Vagina (tissue), 2 donors: ENCODE measurements around the gene GAB2.

ENCODE experiments used
- POLR2A ChIP-seq, 2 donors: fragments of 450-650 bp; IDR thresholded peaks; one replicate each; pipeline ENCODE4 v1.6.1; 2017; ENCODE audit warnings: antibody characterized with exemption in 2 of 2, mild to moderate bottlenecking in 2 of 2, moderate library complexity in 2 of 2
- POLR2AphosphoS5 ChIP-seq, 2 donors: sonication (generic); formaldehyde crosslinking; IDR thresholded peaks; one replicate each; pipeline ENCODE4 v1.9.0; 2017; ENCODE audit warnings: antibody characterized with exemption in 2 of 2, mild to moderate bottlenecking in 2 of 2, low read depth in 1 of 2; ENCODE audit not compliant: insufficient read depth in 1 of 2
- TF ChIP-seq, protein P1 (sequence below), 3 experiments: fragments of 450-650 bp in 2 of 3; fragments of 200-600 bp in 1 of 3; sonication (generic) in 1 of 3; IDR thresholded peaks; one replicate each; pipeline ENCODE4 v1.5.1; 2017 to 2019; ENCODE audit warnings: antibody characterized with exemption in 3 of 3, mild to moderate bottlenecking in 2 of 3, moderate library complexity in 2 of 3

DNA sequence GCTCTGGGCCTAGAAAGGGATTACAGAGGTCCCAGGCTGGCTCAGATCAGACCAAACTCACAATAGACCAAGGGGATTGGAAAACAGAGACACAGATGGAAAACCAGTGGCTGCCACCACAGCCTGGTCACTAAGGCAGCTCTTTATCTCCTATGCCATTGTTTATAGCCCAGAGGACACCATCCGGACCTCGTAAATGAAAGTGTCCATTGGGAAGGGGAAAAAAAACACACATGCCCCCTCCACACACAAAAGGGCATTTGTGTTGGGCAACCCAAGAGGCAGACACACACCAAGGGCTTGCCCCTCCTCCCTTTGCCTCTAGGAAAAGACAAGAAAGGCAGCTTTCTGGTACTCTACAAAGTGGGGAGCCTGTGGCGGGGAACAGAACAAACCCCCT, 85.9 kb downstream of the GAB2 start:
- TF ChIP-seq, protein P1, sequence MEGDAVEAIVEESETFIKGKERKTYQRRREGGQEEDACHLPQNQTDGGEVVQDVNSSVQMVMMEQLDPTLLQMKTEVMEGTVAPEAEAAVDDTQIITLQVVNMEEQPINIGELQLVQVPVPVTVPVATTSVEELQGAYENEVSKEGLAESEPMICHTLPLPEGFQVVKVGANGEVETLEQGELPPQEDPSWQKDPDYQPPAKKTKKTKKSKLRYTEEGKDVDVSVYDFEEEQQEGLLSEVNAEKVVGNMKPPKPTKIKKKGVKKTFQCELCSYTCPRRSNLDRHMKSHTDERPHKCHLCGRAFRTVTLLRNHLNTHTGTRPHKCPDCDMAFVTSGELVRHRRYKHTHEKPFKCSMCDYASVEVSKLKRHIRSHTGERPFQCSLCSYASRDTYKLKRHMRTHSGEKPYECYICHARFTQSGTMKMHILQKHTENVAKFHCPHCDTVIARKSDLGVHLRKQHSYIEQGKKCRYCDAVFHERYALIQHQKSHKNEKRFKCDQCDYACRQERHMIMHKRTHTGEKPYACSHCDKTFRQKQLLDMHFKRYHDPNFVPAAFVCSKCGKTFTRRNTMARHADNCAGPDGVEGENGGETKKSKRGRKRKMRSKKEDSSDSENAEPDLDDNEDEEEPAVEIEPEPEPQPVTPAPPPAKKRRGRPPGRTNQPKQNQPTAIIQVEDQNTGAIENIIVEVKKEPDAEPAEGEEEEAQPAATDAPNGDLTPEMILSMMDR (IDR thresholded peaks at IDR 0.05), result no peak
- no peak for TF ChIP-seq POLR2A (IDR thresholded peaks at IDR 0.05)
- TF ChIP-seq POLR2AphosphoS5 (IDR thresholded peaks at IDR 0.05; ENCODE audit: insufficient read depth in 1 of 2, low read depth in 1 of 2), result no peak
